ENCODE measurements around the gene C10orf53. TPM values are rescaled to one million over a fixed set of nuclear protein-coding genes. Genes with fewer than 3 reads are reported as not detected.

Gene C10orf53
- total and polyA plus RNA-seq, 2 of the 4 experiments (the other 2 are of a cell fraction) = not detected

Other genes with a start within 250 kb of the C10orf53 start
- gene ERCC6, start 140.5 kb upstream of the C10orf53 start, total RNA-seq (2012; rRNA removed) = 14.9 and 18.1 TPM in 2 replicates
- 7.2 and 7.3 TPM in 2 replicates for gene ERCC6, start 140.5 kb upstream of the C10orf53 start, polyA plus RNA-seq (2012; rRNA removed)
- gene SLC18A3, start 69.3 kb upstream of the C10orf53 start, total RNA-seq (2012; rRNA removed) = not detected in 2 replicates
- not detected in 2 replicates for gene SLC18A3, start 69.3 kb upstream of the C10orf53 start, polyA plus RNA-seq (2012; rRNA removed)
- not detected in 2 replicates for gene CHAT, start 65.6 kb upstream of the C10orf53 start, total RNA-seq (2012; rRNA removed)
- not detected in 2 replicates for gene CHAT, start 65.6 kb upstream of the C10orf53 start, polyA plus RNA-seq (2012; rRNA removed)
- under 0.01 and 0.18 TPM in 2 replicates for gene OGDHL, start 82.7 kb downstream of the C10orf53 start, total RNA-seq (2012; rRNA removed)
- 0.27 TPM in 2 replicates for gene OGDHL, start 82.7 kb downstream of the C10orf53 start, polyA plus RNA-seq (2012; rRNA removed)

Data from IMR-90 (cell line).